Measurements from ENCODE around the gene ITPR3.

GRCh38 chr6:33641602-33642001, 20.5 kb downstream of the ITPR3 start:
- no peak for TF ChIP-seq POLR2A (IDR thresholded peaks at IDR 0.05)
- no peak for TF ChIP-seq EP300 (IDR thresholded peaks at IDR 0.05)
